GM23338 (cell line): ENCODE data around the gene FTHL17. TPM values are rescaled to one million over a fixed set of nuclear protein-coding genes. Genes with fewer than 3 reads are reported as not detected.

ENCODE experiments used
- ATAC-seq: fragments of 200-7000 bp; cut with Tn5 transposase; 3 replicates; pipeline ENCODE4 v1.9.1; 2020
- DNase-seq: peaks from one replicate; pipeline ENCODE4 v3.0.0-alpha.2; 2015; ENCODE audit warnings: low spot score
- H2AFZ ChIP-seq: fragments of 200-600 bp; sonication (generic); 2 replicates; pipeline ENCODE4 v1.8.0; 2016; ENCODE audit warnings: antibody characterized with exemption, mild to moderate bottlenecking, moderate library complexity
- H3F3A ChIP-seq: fragments of 200-600 bp; sonication (generic); replicated peaks from 2 replicates; pipeline ENCODE4 v1.8.0; 2017; ENCODE audit warnings: antibody characterized with exemption, mixed run types, low read depth
- H3K27ac ChIP-seq: fragments of 200-600 bp; sonication (generic); 2 replicates; pipeline ENCODE4 v1.6.1; 2016; ENCODE audit warnings: low read depth
- H3K27me3 ChIP-seq: fragments of 200-600 bp; sonication (generic); 2 replicates; pipeline ENCODE4 v1.8.0; 2016; ENCODE audit warnings: mild to moderate bottlenecking, mixed run types, moderate library complexity; ENCODE audit not compliant: insufficient read depth
- H3K36me3 ChIP-seq: fragments of 200-600 bp; sonication (generic); 2 replicates; pipeline ENCODE4 v1.8.0; 2016; ENCODE audit warnings: mild to moderate bottlenecking; ENCODE audit not compliant: insufficient read depth
- H3K4me1 ChIP-seq: fragments of 200-600 bp; sonication (generic); 2 replicates; pipeline ENCODE4 v1.8.0; 2016; ENCODE audit warnings: mild to moderate bottlenecking, moderate library complexity; ENCODE audit not compliant: insufficient read depth
- H3K4me2 ChIP-seq: fragments of 200-600 bp; sonication (generic); 2 replicates; pipeline ENCODE4 v1.7.1; 2017; ENCODE audit warnings: mixed run types
- H3K4me3 ChIP-seq: fragments of 200-600 bp; sonication (generic); 2 replicates; pipeline ENCODE4 v1.6.1; 2016; ENCODE audit warnings: mixed run types
- H3K79me2 ChIP-seq: fragments of 200-600 bp; sonication (generic); replicated peaks from 2 replicates; pipeline ENCODE4 v1.8.0; 2017; ENCODE audit warnings: mild to moderate bottlenecking; ENCODE audit not compliant: insufficient read depth
- H3K9me2 ChIP-seq: fragments of 200-600 bp; sonication (generic); 2 replicates; pipeline ENCODE4 v1.8.0; 2017; ENCODE audit not compliant: insufficient read depth
- H4K20me1 ChIP-seq: fragments of 200-600 bp; sonication (generic); replicated peaks from 2 replicates; pipeline ENCODE4 v1.8.0; 2017; ENCODE audit warnings: mild to moderate bottlenecking; ENCODE audit not compliant: insufficient read depth
- H3K27ac Mint-ChIP-seq: 2 replicates; pipeline ENCODE4 v1.8.0; 2020; ENCODE audit warnings: inconsistent platforms, mild to moderate bottlenecking, moderate library complexity, mixed read lengths
- H3K27me3 Mint-ChIP-seq: 3 replicates; pipeline ENCODE4 v1.8.0; 2022; ENCODE audit warnings: low read depth, mild to moderate bottlenecking, moderate library complexity, mixed read lengths, inconsistent platforms; ENCODE audit not compliant: insufficient read depth, poor library complexity
- H3K36me3 Mint-ChIP-seq: 3 replicates; pipeline ENCODE4 v1.8.0; 2021; ENCODE audit warnings: low read depth, mild to moderate bottlenecking, inconsistent platforms, moderate library complexity, mixed read lengths
- H3K4me1 Mint-ChIP-seq: 3 replicates; pipeline ENCODE4 v1.8.0; 2020; ENCODE audit warnings: mild to moderate bottlenecking, inconsistent platforms, mixed read lengths
- H3K4me3 Mint-ChIP-seq: 3 replicates; pipeline ENCODE4 v1.8.0; 2021; ENCODE audit warnings: moderate library complexity, mild to moderate bottlenecking, inconsistent platforms, mixed read lengths
- H3K9me3 Mint-ChIP-seq: 3 replicates; pipeline ENCODE4 v1.8.0; 2020; ENCODE audit warnings: moderate library complexity, mild to moderate bottlenecking, inconsistent platforms, mixed read lengths
- CTCF ChIP-seq, 2 experiments: fragments of 200-600 bp in 1 of 2; sonication (generic) in 1 of 2; conservative IDR thresholded peaks; 2 replicates each; pipeline versions ENCODE4 v1.5.1 to v1.6.1; 2016 to 2017; ENCODE audit warnings: antibody characterized with exemption in 2 of 2, low read depth in 2 of 2, mild to moderate bottlenecking in 2 of 2, moderate library complexity in 1 of 2
- EZH2phosphoT487 ChIP-seq: fragments of 200-600 bp; sonication (generic); IDR thresholded peaks from one replicate; pipeline ENCODE4 v1.8.1; 2018; ENCODE audit warnings: antibody characterized with exemption; ENCODE audit not compliant: unreplicated experiment
- JUNB ChIP-seq: IDR thresholded peaks from one replicate; pipeline ENCODE4 v1.6.1; 2016; ENCODE audit warnings: antibody characterized with exemption; ENCODE audit not compliant: unreplicated experiment
- ZNF331 ChIP-seq: fragments of 250-450 bp; sonication (Bioruptor Pico); IDR thresholded peaks from 2 replicates; pipeline ENCODE4 v1.5.0; 2020; ENCODE audit warnings: low read depth, mild to moderate bottlenecking, moderate library complexity
- polyA plus RNA-seq: library from polyadenylated mRNA; unstranded; fragments of >200 nt; fragmentation: Nextera tagmentation; extraction: Ambion mirVana; gene quantifications from 2 replicates; pipeline ENCODE4 v1.2.1, GENCODE V29; 2016
- total RNA-seq: library from RNA; depleted of rRNA; stranded (reverse); fragments of >200 nt; shearing (Covaris generic); gene quantifications from 2 replicates; pipeline ENCODE4 v1.2.3, GENCODE V29; 2014
- TF ChIP-seq, protein P1 (sequence below): IDR thresholded peaks from one replicate; pipeline ENCODE4 v1.6.1; 2018; ENCODE audit warnings: antibody characterized with exemption; ENCODE audit not compliant: unreplicated experiment

The FTHL17 gene
- total and polyA plus RNA-seq, 2 experiments from 2014 or later, result not detected

GRCh38 chrX:31038575-31039326 lies 33.1 kb downstream of the FTHL17 start:
- Mint-ChIP-seq H3K36me3 (no peaks in the 10 kb centered on the region), H3K4me1 (0 out of 3 replicates have a peak, but pooled peaks cover 4% of the 10 kb centered on the region), H3K27ac (no peak overlapping the region), H3K4me3 (no peak overlapping the region), H3K9me3 (peaks cover 3% of the 10 kb centered on the region; the same call in 2 of the 3 replicates), H3K27me3 (peaks cover 2% of the 10 kb centered on the region)
- no peak overlapping the region for H2AFZ ChIP-seq
- no peaks in the 10 kb centered on the region for H3K9me2 ChIP-seq
- H3F3A ChIP-seq, result no peaks in the 10 kb centered on the region
- H3K36me3 ChIP-seq, result no peaks in the 10 kb centered on the region
- H4K20me1 ChIP-seq, result no peaks in the 10 kb centered on the region
- no peak overlapping the region for H3K4me3 ChIP-seq
- no peaks in the 10 kb centered on the region for H3K27me3 ChIP-seq
- DNase-seq, result peak; percentile 58
- no peaks in the 10 kb centered on the region for H3K79me2 ChIP-seq
- TF ChIP-seq JUNB (no peak), CTCF (conservative IDR thresholded peaks at IDR 0.05; ENCODE audit: low read depth in 2 of 2) (peak; percentile 68 to 78)
- no peaks in the 10 kb centered on the region for H3K4me1 ChIP-seq
- ATAC-seq, result peak; percentile 57
- no peak overlapping the region for H3K4me2 ChIP-seq
- H3K27ac ChIP-seq, result no peak overlapping the region

DNA sequence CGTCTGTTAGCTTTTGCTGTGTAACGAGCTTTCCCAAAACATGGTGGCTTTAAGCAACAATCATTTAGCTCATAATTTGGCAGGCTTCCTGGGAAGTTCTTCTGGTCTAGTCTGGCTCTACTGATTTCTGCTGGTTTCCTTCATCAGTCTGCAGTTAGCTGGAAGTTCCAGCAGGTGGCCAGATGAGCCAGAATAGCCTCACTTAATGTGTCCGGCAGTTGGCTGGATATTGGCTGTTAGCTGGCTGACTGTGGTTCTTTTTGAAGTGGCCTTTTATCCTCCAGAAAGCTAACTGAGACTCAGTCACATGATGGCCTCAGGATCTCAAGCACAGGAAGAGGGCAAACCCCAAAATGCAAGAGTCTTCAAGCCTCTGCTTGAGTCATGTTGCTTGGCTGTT lies 34.9 kb downstream of the FTHL17 start:
- Histone ChIP-seq H3K27ac (no peak overlapping the region), H3F3A (no peaks in the 10 kb centered on the region), H3K27me3 (no peaks in the 10 kb centered on the region), H3K36me3 (no peaks in the 10 kb centered on the region), H2AFZ (no peak overlapping the region), H3K4me3 (no peak overlapping the region), H3K4me2 (no peak overlapping the region), H4K20me1 (no peaks in the 10 kb centered on the region), H3K4me1 (no peaks in the 10 kb centered on the region), H3K79me2 (no peaks in the 10 kb centered on the region), H3K9me2 (no peaks in the 10 kb centered on the region)
- Mint-ChIP-seq H3K27ac (no peak overlapping the region), H3K4me1 (0 out of 3 replicates have a peak, but pooled peaks cover 4% of the 10 kb centered on the region), H3K36me3 (no peaks in the 10 kb centered on the region), H3K27me3 (peaks cover 2% of the 10 kb centered on the region), H3K4me3 (no peak overlapping the region), H3K9me3 (peaks cover 3% of the 10 kb centered on the region; the same call in 2 of the 3 replicates)
- DNase-seq (peak; percentile 60), ATAC-seq (peak; percentile 63)
- TF ChIP-seq, protein P1, sequence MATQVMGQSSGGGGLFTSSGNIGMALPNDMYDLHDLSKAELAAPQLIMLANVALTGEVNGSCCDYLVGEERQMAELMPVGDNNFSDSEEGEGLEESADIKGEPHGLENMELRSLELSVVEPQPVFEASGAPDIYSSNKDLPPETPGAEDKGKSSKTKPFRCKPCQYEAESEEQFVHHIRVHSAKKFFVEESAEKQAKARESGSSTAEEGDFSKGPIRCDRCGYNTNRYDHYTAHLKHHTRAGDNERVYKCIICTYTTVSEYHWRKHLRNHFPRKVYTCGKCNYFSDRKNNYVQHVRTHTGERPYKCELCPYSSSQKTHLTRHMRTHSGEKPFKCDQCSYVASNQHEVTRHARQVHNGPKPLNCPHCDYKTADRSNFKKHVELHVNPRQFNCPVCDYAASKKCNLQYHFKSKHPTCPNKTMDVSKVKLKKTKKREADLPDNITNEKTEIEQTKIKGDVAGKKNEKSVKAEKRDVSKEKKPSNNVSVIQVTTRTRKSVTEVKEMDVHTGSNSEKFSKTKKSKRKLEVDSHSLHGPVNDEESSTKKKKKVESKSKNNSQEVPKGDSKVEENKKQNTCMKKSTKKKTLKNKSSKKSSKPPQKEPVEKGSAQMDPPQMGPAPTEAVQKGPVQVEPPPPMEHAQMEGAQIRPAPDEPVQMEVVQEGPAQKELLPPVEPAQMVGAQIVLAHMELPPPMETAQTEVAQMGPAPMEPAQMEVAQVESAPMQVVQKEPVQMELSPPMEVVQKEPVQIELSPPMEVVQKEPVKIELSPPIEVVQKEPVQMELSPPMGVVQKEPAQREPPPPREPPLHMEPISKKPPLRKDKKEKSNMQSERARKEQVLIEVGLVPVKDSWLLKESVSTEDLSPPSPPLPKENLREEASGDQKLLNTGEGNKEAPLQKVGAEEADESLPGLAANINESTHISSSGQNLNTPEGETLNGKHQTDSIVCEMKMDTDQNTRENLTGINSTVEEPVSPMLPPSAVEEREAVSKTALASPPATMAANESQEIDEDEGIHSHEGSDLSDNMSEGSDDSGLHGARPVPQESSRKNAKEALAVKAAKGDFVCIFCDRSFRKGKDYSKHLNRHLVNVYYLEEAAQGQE, result no peak
- TF ChIP-seq EZH2phosphoT487 (no peak), ZNF331 (CRISPR knock-in tag) (no peak), CTCF (conservative IDR thresholded peaks at IDR 0.05; ENCODE audit: low read depth in 2 of 2) (peak; percentile 41 to 69)
